ENCODE measurements around the gene HIPK2. TPM values are rescaled to one million over a fixed set of nuclear protein-coding genes. Genes with fewer than 3 reads are reported as not detected.

Gene HIPK2
- total RNA-seq, 1 experiment from 2014 or later, result 33.4 TPM

GRCh38 chr7:139541600-139542307, 236.0 kb downstream of the HIPK2 start:
- BruUV-seq (replicated peaks), result no TSS peak

DNA sequence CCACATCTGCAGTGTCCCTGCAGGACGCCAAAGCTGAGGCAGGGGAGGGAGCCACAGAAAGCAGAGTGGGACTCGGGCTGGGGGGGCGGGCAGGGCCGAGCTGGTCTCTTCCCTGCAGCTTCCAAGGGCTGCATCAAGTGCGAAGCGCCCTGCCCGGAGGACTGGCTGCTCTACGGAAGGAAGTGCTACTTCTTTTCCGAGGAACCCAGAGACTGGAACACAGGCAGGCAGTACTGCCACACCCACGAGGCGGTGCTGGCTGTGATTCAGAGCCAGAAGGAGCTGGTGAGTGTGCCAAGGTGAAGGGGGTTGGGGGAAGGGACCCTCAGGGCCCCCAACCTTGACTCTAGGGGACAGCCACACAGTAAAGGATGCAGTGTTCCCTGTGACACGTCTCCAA, 237.6 kb downstream of the HIPK2 start:
- no peaks in the 10 kb centered on the region for H3K36me3 Mint-ChIP-seq (ENCODE audit: insufficient read depth, unreplicated experiment)
- H3K4me1 Mint-ChIP-seq (ENCODE audit: low read depth, unreplicated experiment), result no peaks in the 10 kb centered on the region
- H3K4me3 Mint-ChIP-seq (ENCODE audit: low read depth, unreplicated experiment), result no peak overlapping the region
- H3K27me3 Mint-ChIP-seq (ENCODE audit: unreplicated experiment), result peaks cover 62% of the 10 kb centered on the region
- TF ChIP-seq CTCF (IDR thresholded peaks at IDR 0.05; ENCODE audit: unreplicated experiment), result no peak
- intact Hi-C loops (cut with micrococcal nuclease; ENCODE audit: unreplicated experiment), result no loop called here
- no peak overlapping the region for H3K27ac Mint-ChIP-seq (ENCODE audit: unreplicated experiment)
- CTCF ChIA-PET, result no interaction called here
- H3K9me3 Mint-ChIP-seq (ENCODE audit: low read depth, unreplicated experiment), result no peaks in the 10 kb centered on the region
- DNase-seq, result no peak
- BruUV-seq (replicated peaks), result no TSS peak

More at GRCh38 chr7:139541600-139542307, 236.0 kb downstream of the HIPK2 start:
- no peak for TF ChIP-seq CTCF (IDR thresholded peaks at IDR 0.05; ENCODE audit: unreplicated experiment)
- H3K9me3 Mint-ChIP-seq (ENCODE audit: low read depth, unreplicated experiment), result no peaks in the 10 kb centered on the region
- H3K4me1 Mint-ChIP-seq (ENCODE audit: low read depth, unreplicated experiment), result no peaks in the 10 kb centered on the region
- CTCF ChIA-PET, result no interaction called here
- peaks cover 47% of the 10 kb centered on the region for H3K27me3 Mint-ChIP-seq (ENCODE audit: unreplicated experiment)
- intact Hi-C loops (cut with micrococcal nuclease; ENCODE audit: unreplicated experiment), result no loop called here
- no peak overlapping the region for H3K4me3 Mint-ChIP-seq (ENCODE audit: low read depth, unreplicated experiment)
- no peak for DNase-seq
- no peaks in the 10 kb centered on the region for H3K36me3 Mint-ChIP-seq (ENCODE audit: insufficient read depth, unreplicated experiment)
- no peak overlapping the region for H3K27ac Mint-ChIP-seq (ENCODE audit: unreplicated experiment)

DNA sequence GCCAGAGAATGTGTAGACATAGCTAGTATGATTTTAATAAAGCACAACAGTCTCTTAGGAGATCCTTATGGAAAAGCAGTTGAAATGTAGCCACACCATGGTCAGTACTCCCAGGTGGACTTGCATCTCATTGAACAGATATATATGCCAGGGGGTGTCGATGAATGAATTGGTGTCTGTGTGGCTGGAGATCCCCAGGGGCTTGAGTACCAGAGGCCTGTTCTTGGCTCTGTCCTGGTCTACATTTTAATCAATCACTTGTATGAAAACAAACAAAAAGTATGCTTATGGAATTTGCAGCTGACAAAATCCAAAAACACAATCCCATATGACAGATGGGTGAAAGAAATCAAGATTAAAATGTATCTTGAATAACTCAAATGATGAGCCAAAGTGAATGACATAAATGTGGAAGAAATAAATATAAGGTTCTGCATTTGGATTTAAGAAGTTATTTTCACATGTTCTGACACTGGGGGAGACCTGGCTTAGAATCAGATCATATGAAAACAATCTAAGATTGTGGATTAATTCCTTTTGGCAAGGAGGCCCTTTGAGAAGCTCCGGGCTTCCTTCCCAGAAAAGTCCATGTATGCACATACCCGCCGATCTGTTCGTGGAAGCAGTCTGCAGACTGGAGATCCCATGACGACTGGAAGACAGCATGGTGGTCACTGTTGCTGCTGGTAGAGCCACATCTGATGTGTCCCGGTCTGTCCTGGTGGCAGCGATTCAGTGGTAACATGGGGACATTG, 238.7 kb downstream of the HIPK2 start:
- CTCF ChIA-PET, result no interaction called here
- intact Hi-C loops (cut with micrococcal nuclease; ENCODE audit: unreplicated experiment), result no loop called here

GRCh38 chr7:139536152-139536551, 241.6 kb downstream of the HIPK2 start:
- BruUV-seq (replicated peaks), result no TSS peak
- Mint-ChIP-seq H3K27ac (ENCODE audit: unreplicated experiment) (no peak overlapping the region), H3K4me3 (ENCODE audit: low read depth, unreplicated experiment) (no peak overlapping the region), H3K9me3 (ENCODE audit: low read depth, unreplicated experiment) (no peaks in the 10 kb centered on the region), H3K36me3 (ENCODE audit: insufficient read depth, unreplicated experiment) (no peaks in the 10 kb centered on the region), H3K27me3 (ENCODE audit: unreplicated experiment) (peaks cover 77% of the 10 kb centered on the region), H3K4me1 (ENCODE audit: low read depth, unreplicated experiment) (no peaks in the 10 kb centered on the region)
- no peak for TF ChIP-seq CTCF (IDR thresholded peaks at IDR 0.05; ENCODE audit: unreplicated experiment)
- CTCF ChIA-PET, result no interaction called here
- no peak for DNase-seq
- intact Hi-C loops (cut with micrococcal nuclease; ENCODE audit: unreplicated experiment), result no loop called here

More for the DNA sequence above, 238.7 kb downstream of the HIPK2 start:
- Mint-ChIP-seq H3K4me3 (ENCODE audit: low read depth, unreplicated experiment) (no peak overlapping the region), H3K4me1 (ENCODE audit: low read depth, unreplicated experiment) (no peaks in the 10 kb centered on the region), H3K36me3 (ENCODE audit: insufficient read depth, unreplicated experiment) (no peaks in the 10 kb centered on the region), H3K9me3 (ENCODE audit: low read depth, unreplicated experiment) (no peaks in the 10 kb centered on the region), H3K27ac (ENCODE audit: unreplicated experiment) (no peak overlapping the region), H3K27me3 (ENCODE audit: unreplicated experiment) (peaks cover 74% of the 10 kb centered on the region)
- DNase-seq, result no peak
- no peak for TF ChIP-seq CTCF (IDR thresholded peaks at IDR 0.05; ENCODE audit: unreplicated experiment)
- no TSS peak for BruUV-seq (replicated peaks)

All from Calu3 (cell line).